Right lobe of liver (tissue), 4 donors: ENCODE data around the gene ATP6V1C2.

Experiments used
- CTCF ChIP-seq, 4 donors: fragments of 200-600 bp in 3 of 4; fragments of 450-650 bp in 1 of 4; IDR thresholded peaks; one replicate each; pipeline versions ENCODE4 v1.5.1 to v1.8.0; 2016 to 2022; ENCODE audit warnings: antibody characterized with exemption in 4 of 4, mild to moderate bottlenecking in 2 of 4
- POLR2A ChIP-seq: fragments of 450-650 bp; IDR thresholded peaks from one replicate; pipeline ENCODE4 v1.6.1; 2017; ENCODE audit warnings: antibody characterized with exemption, mild to moderate bottlenecking
- donor health status: DM: no; HTN: no; CAD: no.
- donor health status: DM: no; HTN: no; CAD: no.
- donor health status: DM: no; HTN: yes; CAD: no.

- no peak for TF ChIP-seq CTCF (IDR thresholded peaks at IDR 0.05)
- TF ChIP-seq POLR2A, result no peak
Observed at GRCh38 chr2:10720947-10721395, 459 bp upstream of the ATP6V1C2 start.
